Measurements from ENCODE around the gene MAP3K21. TPM values are rescaled to one million over a fixed set of nuclear protein-coding genes. Genes with fewer than 3 reads are reported as not detected.

MAP3K21 gene
- total RNA-seq: 0.22 and 0.39 TPM in 2 replicates

GRCh38 chr1:233327651-233328141 lies at the start of gene MAP3K21:
TSS of gene MAP3K21 (plus strand) at chr1:233327724. CDS start at chr1:233328029, 305 bp downstream.

GRCh38 chr1:233295237-233295974 lies 32.1 kb upstream of the MAP3K21 start, which contains the start of gene PCNX2:
TSS of gene PCNX2 (minus strand) at chr1:233295725. CDS start at chr1:233295478, 247 bp downstream.

Other genes with a start within 250 kb of the MAP3K21 start
- gene PCNX2, start 32.0 kb upstream of the MAP3K21 start, total RNA-seq: 43.5 and 53.7 TPM in 2 replicates